Uterus (tissue), 4 donors: ENCODE measurements around the gene TEX11. TPM values are rescaled to one million over a fixed set of nuclear protein-coding genes. Genes with fewer than 3 reads are reported as not detected.

Experiments
- DNase-seq, 2 donors: peaks; one replicate each; pipeline ENCODE4 v3.0.0-alpha.2; 2019 to 2020
- H3K27ac ChIP-seq, 2 donors: fragments of 200-600 bp; sonication (generic); 1 replicate in 1 of 2; 2 replicates in 1 of 2; pipeline ENCODE4 v1.5.1; 2016 to 2018
- H3K27me3 ChIP-seq, 2 donors: fragments of 200-600 bp; sonication (generic); one replicate each; pipeline ENCODE4 v1.5.1; 2018 to 2019; ENCODE audit warnings: control low read depth in 1 of 2
- H3K36me3 ChIP-seq, 2 donors: fragments of 200-600 bp; sonication (generic); one replicate each; pipeline ENCODE4 v1.5.1; 2019; ENCODE audit warnings: control low read depth in 1 of 2
- H3K4me1 ChIP-seq, 2 donors: fragments of 200-600 bp; sonication (generic); one replicate each; pipeline ENCODE4 v1.5.1; 2018 to 2019; ENCODE audit warnings: control low read depth in 1 of 2
- H3K4me3 ChIP-seq, 2 donors: fragments of 200-600 bp; sonication (generic); 1 replicate in 1 of 2; 2 replicates in 1 of 2; pipeline ENCODE4 v1.5.1; 2018 to 2019; ENCODE audit warnings: mild to moderate bottlenecking in 1 of 2
- H3K9me3 ChIP-seq, 2 donors: fragments of 200-600 bp; sonication (generic); one replicate each; pipeline ENCODE4 v1.5.1; 2019; ENCODE audit warnings: control low read depth in 1 of 2
- POLR2A ChIP-seq, 2 donors: fragments of 450-650 bp; IDR thresholded peaks; one replicate each; pipeline ENCODE4 v1.6.1; 2016; ENCODE audit warnings: antibody characterized with exemption in 2 of 2, mild to moderate bottlenecking in 1 of 2, moderate library complexity in 1 of 2
- intact Hi-C: fragments of 100-400 bp; cut with DNase I; formaldehyde crosslinking; loops from one replicate; pipeline ENCODE4 v1.15.1; 2023; ENCODE audit warnings: low total_unique reads
- total RNA-seq, 4 donors: library from RNA; depleted of rRNA in 3 of 4; stranded (reverse); fragments of >200 nt in 3 of 4; gene quantifications; one replicate each; pipeline versions ENCODE4 v1.1.0 to v1.2.4, GENCODE V29; 2014 to 2023
- TF ChIP-seq, protein P1 (sequence below), 4 experiments: fragments of 200-600 bp in 2 of 4; fragments of 450-650 bp in 2 of 4; sonication (generic) in 2 of 4; IDR thresholded peaks; one replicate each; pipeline ENCODE4 v1.5.1; 2016 to 2019; ENCODE audit warnings: antibody characterized with exemption in 4 of 4, mild to moderate bottlenecking in 2 of 4, moderate library complexity in 1 of 4
- donor health status: DM: yes; HTN: yes; CAD: no.

The TEX11 gene
- total RNA-seq, 4 donors from 2014 or later = 0.35 TPM; not detected in 3

DNA sequence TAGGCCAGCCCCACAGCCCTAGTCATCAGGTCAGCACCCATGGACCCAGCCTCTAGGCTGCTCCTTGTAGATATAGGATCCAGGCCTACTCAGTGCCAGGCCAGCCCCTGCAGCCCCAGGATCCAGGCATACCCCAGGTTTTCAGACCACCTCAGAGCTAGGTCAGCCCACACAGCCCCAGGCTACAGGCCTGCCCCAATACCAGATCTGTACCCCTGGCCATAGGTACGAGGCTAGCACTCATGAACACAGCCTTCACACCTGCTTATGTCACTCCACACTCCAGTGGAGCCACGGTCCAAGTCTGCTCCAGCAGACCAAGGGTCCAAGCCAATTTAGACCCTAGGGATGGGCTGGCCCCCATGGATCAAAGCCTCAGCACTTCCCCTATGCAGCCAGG is 272.8 kb downstream of the TEX11 start:
- TF ChIP-seq POLR2A (IDR thresholded peaks at IDR 0.05) = no peak
- TF ChIP-seq, protein P1, sequence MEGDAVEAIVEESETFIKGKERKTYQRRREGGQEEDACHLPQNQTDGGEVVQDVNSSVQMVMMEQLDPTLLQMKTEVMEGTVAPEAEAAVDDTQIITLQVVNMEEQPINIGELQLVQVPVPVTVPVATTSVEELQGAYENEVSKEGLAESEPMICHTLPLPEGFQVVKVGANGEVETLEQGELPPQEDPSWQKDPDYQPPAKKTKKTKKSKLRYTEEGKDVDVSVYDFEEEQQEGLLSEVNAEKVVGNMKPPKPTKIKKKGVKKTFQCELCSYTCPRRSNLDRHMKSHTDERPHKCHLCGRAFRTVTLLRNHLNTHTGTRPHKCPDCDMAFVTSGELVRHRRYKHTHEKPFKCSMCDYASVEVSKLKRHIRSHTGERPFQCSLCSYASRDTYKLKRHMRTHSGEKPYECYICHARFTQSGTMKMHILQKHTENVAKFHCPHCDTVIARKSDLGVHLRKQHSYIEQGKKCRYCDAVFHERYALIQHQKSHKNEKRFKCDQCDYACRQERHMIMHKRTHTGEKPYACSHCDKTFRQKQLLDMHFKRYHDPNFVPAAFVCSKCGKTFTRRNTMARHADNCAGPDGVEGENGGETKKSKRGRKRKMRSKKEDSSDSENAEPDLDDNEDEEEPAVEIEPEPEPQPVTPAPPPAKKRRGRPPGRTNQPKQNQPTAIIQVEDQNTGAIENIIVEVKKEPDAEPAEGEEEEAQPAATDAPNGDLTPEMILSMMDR (IDR thresholded peaks at IDR 0.05) = no peak
- Histone ChIP-seq H3K27me3 (no peaks in the 10 kb centered on the region), H3K4me1 (no peaks in the 10 kb centered on the region), H3K27ac (no peak overlapping the region), H3K36me3 (no peaks in the 10 kb centered on the region), H3K9me3 (no peaks in the 10 kb centered on the region), H3K4me3 (no peak overlapping the region)
- intact Hi-C loops = no loop called here
- DNase-seq = no peak

DNA sequence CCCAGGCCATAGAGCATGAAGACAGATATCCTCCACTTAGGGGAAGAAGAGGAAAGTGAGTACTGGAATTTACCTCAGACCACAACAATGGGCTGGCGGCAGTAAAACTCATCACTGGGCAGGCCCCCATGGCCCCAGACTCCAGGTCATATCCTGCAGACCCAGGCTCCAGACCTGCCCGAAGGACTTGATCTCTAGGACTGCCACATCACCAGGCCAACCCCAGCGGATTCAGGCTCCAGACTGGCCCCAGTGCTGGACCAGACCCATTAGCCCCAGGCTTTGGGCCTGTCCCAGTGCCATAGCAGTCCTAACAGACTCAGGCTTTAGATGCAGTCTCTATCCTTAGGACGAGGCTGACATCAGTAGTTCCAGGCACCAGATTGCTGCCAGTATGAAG is 273.3 kb downstream of the TEX11 start:
- TF ChIP-seq, protein P1 (IDR thresholded peaks at IDR 0.05) = no peak
- no peak for TF ChIP-seq POLR2A (IDR thresholded peaks at IDR 0.05)
- Histone ChIP-seq H3K36me3 (no peaks in the 10 kb centered on the region), H3K4me1 (no peaks in the 10 kb centered on the region), H3K27me3 (no peaks in the 10 kb centered on the region), H3K27ac (no peak overlapping the region), H3K9me3 (no peaks in the 10 kb centered on the region), H3K4me3 (no peak overlapping the region)
- DNase-seq = no peak
- intact Hi-C loops = no loop called here

DNA sequence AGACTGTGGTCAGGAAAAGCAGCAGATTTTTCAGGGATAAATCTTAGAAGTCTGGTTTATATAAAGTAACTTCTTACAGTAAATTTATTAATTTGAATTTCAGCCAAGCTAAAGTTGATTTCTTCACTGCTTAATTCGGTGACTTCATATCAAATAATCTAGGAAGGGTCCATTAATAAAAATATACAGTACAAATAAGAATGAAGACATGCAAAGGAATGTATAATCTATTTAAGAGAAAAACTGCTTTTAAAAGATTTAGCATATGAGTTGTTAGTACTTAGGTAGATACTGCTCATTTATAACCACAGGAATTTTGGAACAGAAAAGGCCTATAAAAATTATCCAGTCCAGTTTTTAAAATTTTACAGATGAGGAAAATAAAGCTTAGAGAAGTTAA is 286.8 kb downstream of the TEX11 start:
- DNase-seq = no peak
- Histone ChIP-seq H3K36me3 (no peaks in the 10 kb centered on the region), H3K4me1 (no peaks in the 10 kb centered on the region), H3K27me3 (no peaks in the 10 kb centered on the region), H3K27ac (no peak overlapping the region), H3K9me3 (no peaks in the 10 kb centered on the region), H3K4me3 (no peak overlapping the region)
- intact Hi-C loops = no loop called here
- TF ChIP-seq, protein P1 (IDR thresholded peaks at IDR 0.05) = no peak
- TF ChIP-seq POLR2A (IDR thresholded peaks at IDR 0.05) = no peak

DNA sequence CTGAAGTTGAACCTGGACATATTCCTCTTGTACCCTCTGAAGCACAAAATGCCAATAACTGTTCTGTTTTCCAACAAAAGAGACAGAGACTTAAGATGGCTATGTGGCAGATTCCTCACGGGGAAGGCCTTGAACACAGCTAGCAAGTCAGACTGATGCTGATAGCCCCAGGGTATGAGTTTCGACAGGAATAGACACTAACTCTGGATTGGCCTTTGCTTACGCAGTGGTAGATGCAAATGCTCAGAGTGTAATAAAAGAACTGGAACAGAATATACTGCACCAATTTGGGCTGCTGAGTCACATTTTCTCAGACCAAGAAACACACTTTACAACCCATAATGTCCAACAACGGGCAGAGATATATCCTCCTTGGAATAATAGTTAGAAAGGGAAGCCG is 290.0 kb downstream of the TEX11 start:
- intact Hi-C loops = no loop called here
- H3K36me3 ChIP-seq = no peaks in the 10 kb centered on the region
- TF ChIP-seq POLR2A (IDR thresholded peaks at IDR 0.05) = no peak
- TF ChIP-seq, protein P1 (IDR thresholded peaks at IDR 0.05) = no peak
- DNase-seq = no peak
- H3K9me3 ChIP-seq = no peaks in the 10 kb centered on the region
- no peak overlapping the region for H3K27ac ChIP-seq
- no peaks in the 10 kb centered on the region for H3K4me1 ChIP-seq
- no peaks in the 10 kb centered on the region for H3K27me3 ChIP-seq
- no peak overlapping the region for H3K4me3 ChIP-seq

DNA sequence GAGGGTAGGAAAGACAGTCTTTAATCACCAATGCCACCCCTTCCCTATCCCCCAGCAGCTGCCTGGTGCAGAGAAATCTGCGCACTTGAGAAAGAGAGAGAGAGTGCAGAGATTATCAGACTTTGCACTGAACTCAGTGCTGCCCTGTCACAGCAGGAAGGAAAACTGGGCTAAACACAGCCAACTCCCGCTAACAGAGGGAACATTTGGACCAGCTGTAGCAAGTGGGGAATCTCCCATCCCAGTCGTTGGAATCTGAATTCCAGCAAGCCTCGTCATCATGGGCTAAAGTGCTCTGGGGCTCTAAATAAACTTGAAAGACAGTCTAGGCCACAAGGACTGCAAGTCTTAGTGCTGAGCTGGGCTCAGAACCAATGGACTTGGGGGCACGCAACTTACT is 295.2 kb downstream of the TEX11 start:
- intact Hi-C loops = no loop called here
- TF ChIP-seq POLR2A (IDR thresholded peaks at IDR 0.05) = no peak
- TF ChIP-seq, protein P1 (IDR thresholded peaks at IDR 0.05) = no peak

More for the DNA sequence above, 295.2 kb downstream of the TEX11 start:
- no peaks in the 10 kb centered on the region for H3K27me3 ChIP-seq
- H3K27ac ChIP-seq = no peak overlapping the region
- H3K4me1 ChIP-seq = no peaks in the 10 kb centered on the region
- no peak overlapping the region for H3K4me3 ChIP-seq
- H3K36me3 ChIP-seq = no peaks in the 10 kb centered on the region
- H3K9me3 ChIP-seq = no peaks in the 10 kb centered on the region
- DNase-seq = no peak
